Activated T-cell treated with anti-CD3 and anti-CD28 coated beads, Interleukin-2, amount 50 U/mL, for 48 hours (primary cell): ENCODE data around the gene ADAM15.

Experiments
- DNase-seq, 2 experiments: peaks; one replicate each; pipeline ENCODE4 v3.0.0-alpha.2; 2020

ADAM15 gene

DNA sequence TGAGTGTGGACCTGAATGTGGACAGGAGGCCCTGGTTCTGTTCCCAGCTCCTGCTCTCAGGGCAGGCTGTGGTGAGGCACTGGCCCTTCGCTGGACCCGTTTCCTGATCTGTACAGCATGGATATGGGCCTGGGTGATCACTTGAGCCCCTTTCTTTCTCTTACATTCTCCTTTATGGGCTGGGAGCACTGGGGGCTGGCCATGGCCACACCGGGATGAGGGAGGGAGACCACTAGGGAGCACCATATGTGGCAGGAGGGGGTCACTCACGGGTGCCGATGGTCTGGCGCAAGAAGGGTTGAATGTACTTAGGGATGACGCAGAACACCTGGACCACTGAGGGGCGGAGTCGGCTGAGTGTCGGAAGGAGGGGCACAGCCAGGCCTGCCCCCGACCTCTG lies 20.2 kb upstream of the ADAM15 start:
- DNase-seq: no peak

DNA sequence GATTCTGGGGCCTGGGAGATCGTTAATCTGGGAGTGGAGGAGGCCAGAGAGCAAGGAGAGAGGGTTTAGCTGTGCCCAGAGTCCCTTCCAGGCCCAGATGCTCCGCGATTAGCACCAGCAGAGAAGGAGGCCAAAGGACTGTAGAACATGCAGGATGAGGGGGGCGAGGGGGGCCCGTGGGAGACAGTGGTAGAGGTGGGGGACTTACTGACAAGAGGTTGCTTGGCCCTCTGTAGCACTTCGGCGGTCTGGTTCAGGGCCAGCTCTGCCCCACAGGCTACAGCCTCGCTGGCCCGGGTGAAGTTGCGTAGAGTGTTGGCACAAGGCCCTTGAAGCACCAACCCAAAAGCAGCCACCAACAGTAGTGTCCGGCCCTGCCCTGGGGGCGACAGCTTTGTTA lies 18.2 kb upstream of the ADAM15 start:
- DNase-seq: no peak

- no peak for DNase-seq
Observed at GRCh38 chr1:155033524-155033923, 17.6 kb upstream of the ADAM15 start, which contains the start of the genes DCST1 and DCST2. DCST1 (plus strand) TSS chr1:155033824; CDS start chr1:155034037, 213 bp downstream. DCST2 (minus strand) TSS chr1:155033781; CDS start chr1:155033701, 80 bp downstream.

DNA sequence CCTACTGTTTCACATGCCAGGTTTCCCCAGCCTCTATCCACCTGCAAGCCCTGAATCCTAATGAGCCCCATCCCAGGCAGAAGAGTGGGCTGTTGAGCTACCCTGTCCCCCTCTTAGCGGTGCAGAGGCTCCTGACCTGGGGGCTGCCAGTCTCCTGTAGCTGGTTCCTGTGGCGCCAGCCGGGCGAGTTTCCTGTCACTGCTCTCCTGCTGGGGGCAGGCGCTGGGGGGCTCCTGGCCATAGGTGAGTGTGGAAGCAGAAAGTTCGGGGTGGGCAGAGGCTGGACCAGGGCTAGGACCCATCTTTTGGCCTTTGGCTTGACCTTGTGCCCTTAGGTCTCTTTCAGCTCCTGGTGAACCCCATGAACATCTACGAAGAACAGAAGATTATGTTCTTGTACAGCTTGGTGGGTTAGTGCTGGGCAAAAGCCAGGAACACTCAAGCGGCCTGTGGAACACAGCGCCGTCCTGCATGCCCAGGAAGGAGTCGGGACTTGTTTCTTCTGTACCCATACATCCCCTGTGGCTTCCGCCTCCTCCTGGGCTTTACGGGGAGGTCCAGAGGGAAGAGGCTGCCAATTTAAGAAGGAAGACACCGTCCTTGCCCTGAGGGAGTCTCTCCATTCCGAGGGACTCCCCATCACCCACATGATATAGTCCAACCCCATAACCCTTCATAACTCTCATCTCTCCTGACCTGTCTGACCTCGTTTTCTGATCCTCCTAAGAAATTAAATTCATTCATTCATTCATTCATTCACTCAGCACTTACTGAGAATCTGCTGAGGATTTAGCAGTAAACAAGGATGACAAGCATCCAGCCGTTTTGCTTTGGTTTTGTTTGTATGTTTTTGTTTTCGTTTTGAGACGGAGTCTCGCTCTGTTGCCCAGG lies 16.6 kb upstream of the ADAM15 start:
- DNase-seq: no peak

DNA sequence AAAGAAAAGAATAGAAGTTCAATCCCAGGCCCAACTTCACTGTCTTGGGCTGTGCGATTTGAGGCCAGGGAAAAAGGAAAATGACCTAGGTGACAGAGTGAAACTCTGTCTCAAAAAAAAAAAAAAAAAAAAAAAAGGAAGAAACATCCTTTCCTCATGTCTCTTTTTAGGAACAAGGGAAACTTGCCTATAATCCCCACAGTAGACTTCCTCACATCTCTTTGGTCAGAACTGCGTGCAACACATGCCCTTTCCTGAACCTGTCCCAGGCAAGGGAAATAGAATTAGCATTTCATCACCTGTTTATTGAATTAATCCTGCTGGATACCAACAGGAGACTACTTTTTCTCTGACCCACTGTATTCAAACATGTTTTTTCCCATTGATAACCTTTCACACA lies 15.2 kb upstream of the ADAM15 start:
- DNase-seq: no peak

GRCh38 chr1:155037043-155037442 lies 14.1 kb upstream of the ADAM15 start:
- no peak for DNase-seq

GRCh38 chr1:155037851-155038441 lies 13.2 kb upstream of the ADAM15 start:
- no peak for DNase-seq

GRCh38 chr1:155038602-155039307 lies 12.4 kb upstream of the ADAM15 start:
- DNase-seq: no peak

- DNase-seq: no peak
Observed at GRCh38 chr1:155039308-155039669, 11.8 kb upstream of the ADAM15 start.

DNA sequence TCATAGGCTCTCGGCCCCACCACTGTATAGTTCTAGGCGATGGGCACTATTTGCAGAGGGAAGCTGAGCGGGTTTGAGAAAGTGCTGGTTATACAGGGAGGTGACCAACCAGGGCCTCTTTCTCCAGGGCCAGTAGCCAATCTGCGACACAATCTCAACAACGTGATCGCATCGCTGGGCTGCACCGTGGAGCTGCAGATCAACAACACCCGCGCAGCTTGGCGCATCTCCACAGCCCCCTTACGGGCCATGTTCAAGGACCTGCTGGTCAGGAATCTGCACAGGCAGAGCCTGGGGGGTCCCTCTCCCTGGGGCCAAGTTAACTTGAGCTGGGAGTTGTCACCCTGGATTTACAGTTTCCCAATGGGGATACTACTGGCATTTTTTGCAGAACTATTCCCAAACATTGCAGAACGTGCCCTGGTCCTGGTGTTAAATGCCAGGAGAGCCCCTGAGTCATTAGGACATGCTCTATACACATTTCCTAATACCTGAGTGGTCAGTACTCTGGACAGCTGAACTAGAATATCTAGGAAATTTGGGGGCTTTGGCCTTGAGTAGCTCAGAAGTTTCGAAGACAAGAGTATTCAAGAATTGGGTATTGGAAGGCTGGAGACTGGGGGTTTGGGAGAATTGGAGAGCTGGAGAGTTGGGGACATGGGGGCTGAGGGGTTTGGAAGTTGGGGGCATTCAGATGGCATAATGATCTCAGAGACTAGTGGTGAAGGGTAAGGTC lies 10.6 kb upstream of the ADAM15 start:
- DNase-seq: no peak

GRCh38 chr1:155042789-155043188 lies 8.3 kb upstream of the ADAM15 start:
- DNase-seq: no peak

GRCh38 chr1:155043301-155043702 lies 7.8 kb upstream of the ADAM15 start:
- no peak for DNase-seq

GRCh38 chr1:155043793-155044192 lies 7.3 kb upstream of the ADAM15 start:
- DNase-seq: no peak

GRCh38 chr1:155044365-155044764 lies 6.8 kb upstream of the ADAM15 start:
- no peak for DNase-seq

DNA sequence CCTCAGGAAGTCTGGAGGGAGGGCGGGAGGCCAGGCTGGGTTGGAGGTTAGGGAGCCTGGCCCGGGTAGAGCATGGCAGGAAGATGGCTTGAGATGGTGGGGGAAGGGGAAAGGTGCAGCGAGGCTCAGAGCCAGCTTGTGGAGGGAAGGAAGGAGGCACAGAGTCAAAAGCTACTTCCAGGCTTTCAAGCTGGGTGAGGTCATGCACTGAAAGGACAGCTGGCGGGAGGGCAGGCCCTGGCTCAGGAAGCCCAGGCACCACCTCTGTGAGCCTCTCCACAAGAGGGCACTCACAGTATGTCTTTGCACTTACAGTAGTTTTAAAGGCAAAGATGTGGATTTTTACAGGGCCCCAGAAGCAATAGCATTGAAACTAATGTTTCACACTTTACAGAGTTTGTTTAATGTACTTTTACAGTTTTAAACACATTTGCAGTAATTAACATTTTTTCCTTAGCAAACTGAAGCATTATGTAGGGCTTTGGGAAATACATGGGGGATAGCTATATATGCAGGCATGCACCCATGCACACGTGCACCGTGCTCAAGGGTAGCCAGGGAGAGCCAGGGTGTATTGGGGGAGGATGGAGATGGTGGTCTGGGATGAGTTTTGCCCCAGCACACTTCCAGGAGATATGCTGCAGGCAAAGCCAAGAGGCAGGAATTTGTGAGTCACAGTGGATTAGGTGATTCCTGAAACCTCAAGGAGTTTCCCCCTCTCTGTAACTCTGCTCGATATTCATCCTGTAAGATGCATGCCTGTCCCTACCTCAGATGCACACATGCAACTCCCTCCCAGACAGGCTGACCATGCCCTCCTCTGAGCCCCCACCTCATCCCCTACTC lies 6.1 kb upstream of the ADAM15 start:
- DNase-seq: peak; percentile 53 to 72

GRCh38 chr1:155048449-155049334 lies 2.4 kb upstream of the ADAM15 start:
- no peak for DNase-seq

GRCh38 chr1:155049651-155050559 lies 1.2 kb upstream of the ADAM15 start:
- no peak for DNase-seq

DNA sequence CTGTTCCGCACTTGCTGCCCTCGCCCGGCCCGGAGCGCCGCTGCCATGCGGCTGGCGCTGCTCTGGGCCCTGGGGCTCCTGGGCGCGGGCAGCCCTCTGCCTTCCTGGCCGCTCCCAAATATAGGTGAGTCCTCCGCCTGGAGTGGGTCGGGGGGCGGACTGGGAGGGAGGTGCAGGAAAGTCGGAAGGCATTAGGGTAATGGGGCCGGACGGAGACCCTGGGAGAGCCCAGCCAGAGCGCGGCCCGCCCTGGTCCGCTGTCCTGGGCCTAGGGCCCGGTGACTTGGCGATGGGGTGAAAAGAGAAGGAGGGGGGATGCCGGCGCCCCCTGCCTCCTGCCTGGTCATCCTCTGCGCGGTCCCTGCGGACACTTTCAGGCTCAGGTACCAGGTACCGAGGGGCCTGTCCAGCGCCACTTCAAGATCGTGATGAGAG lies 243 bp downstream of the ADAM15 start:
- DNase-seq: no peak

DNA sequence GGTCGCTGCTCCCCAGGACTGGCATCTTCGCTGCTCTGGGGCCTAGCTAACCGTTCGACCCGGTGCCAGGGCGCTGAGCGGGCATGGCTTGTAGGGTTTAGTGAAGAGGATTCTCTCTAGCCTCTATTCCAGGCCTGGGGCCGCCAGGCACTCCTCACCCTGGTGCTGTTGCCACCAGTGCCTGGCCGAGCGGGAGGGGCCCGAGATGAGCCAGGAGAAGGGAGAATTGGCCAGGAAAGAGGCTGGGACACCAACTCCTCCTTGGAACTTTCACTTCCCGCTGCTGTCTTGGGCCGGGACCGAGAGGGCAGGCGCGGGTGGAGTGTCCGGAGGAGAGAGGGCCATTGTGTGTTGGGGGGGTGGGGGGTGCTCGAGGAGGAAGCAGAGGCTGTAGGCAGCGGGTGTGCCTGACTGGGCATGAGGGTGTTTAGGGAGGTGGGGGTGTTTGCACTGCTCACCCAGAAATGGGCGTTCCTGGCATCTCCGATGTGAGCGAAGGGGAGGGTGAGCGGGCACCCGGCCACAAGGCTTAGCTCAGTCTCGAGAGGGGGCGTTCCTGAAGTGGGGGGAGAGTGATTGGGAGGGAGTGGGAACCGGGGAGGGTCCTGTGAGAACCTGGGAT lies 772 bp downstream of the ADAM15 start:
- DNase-seq: peak; percentile 59 to 62
